GM12878 (cell line): ENCODE results near the gene RPS5.

ENCODE experiments used
- CBX5 ChIP-seq: sonication (generic); IDR thresholded peaks from 2 replicates; pipeline ENCODE4 v1.6.1; 2016; ENCODE audit warnings: low read depth, moderate library complexity, mild to moderate bottlenecking, inconsistent platforms
- EP300 ChIP-seq, 2 experiments: fragments of 150-350 bp in 1 of 2; IDR thresholded peaks; 2 replicates each; pipeline ENCODE4 v1.6.1; 2011 to 2012; ENCODE audit warnings: low read depth in 2 of 2, low read length in 2 of 2, borderline replicate concordance in 1 of 2, improper control_type of control experiment in 1 of 2, inconsistent platforms in 1 of 2; ENCODE audit not compliant: control insufficient read depth in 1 of 2
- POU2F2 ChIP-seq: IDR thresholded peaks from 3 replicates; pipeline ENCODE4 v1.6.1; 2011; ENCODE audit warnings: low read depth, mild to moderate bottlenecking, low read length, borderline replicate concordance
- TF ChIP-seq, protein P1 (sequence below), 3 experiments: IDR thresholded peaks in 2 of 3; conservative IDR thresholded peaks in 1 of 3; 2 replicates each; pipeline ENCODE4 v1.5.1; 2011; ENCODE audit warnings: low read depth in 3 of 3, low read length in 3 of 3, mild to moderate bottlenecking in 3 of 3, control low read depth in 2 of 3, moderate library complexity in 2 of 3, inconsistent platforms in 1 of 3, mixed read lengths in 1 of 3; ENCODE audit not compliant: control insufficient read depth in 2 of 3, insufficient read depth in 1 of 3; ENCODE audit errors: extremely low read depth in 1 of 3

DNA sequence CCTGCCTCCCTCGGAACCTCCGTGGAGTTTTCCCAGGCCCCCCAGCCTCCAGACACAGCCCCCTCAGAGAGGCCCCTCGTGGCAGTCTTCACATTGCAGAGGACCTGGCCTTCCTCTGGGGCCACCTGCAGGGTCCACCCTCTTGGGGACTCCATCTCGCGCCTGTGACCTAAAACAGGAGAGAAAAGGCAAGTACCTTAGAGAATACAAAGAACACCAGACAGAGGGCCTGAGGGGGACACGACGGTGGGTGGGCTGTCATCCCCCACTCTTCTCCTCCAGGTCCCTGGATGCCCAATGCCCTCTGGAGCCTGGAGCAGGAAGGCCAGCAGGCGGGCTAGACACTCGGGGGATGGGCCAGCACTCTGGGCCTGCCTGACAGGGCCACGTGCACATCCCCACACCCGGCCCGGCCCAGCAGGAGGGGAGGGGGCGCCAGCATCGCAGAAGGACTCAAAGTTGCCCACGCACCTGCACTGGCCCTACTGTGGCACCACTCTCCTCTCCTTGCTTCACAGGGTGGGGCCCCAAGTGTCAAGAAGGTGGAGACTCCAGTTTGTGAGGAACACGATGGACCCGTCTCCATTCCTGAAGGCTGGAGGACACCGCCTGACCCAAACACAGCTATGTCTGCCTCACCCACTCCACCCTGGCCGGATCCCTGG is 29.5 kb upstream of the RPS5 start:
- TF ChIP-seq CBX5 (no peak), EP300 (IDR thresholded peaks at IDR 0.05; ENCODE audit: borderline replicate concordance in 1 of 2, control insufficient read depth in 1 of 2, low read depth in 2 of 2, low read length in 2 of 2) (no peak), POU2F2 (no peak)
- TF ChIP-seq, protein P1, sequence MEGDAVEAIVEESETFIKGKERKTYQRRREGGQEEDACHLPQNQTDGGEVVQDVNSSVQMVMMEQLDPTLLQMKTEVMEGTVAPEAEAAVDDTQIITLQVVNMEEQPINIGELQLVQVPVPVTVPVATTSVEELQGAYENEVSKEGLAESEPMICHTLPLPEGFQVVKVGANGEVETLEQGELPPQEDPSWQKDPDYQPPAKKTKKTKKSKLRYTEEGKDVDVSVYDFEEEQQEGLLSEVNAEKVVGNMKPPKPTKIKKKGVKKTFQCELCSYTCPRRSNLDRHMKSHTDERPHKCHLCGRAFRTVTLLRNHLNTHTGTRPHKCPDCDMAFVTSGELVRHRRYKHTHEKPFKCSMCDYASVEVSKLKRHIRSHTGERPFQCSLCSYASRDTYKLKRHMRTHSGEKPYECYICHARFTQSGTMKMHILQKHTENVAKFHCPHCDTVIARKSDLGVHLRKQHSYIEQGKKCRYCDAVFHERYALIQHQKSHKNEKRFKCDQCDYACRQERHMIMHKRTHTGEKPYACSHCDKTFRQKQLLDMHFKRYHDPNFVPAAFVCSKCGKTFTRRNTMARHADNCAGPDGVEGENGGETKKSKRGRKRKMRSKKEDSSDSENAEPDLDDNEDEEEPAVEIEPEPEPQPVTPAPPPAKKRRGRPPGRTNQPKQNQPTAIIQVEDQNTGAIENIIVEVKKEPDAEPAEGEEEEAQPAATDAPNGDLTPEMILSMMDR (IDR thresholded peaks at IDR 0.05 in 2 of 3, conservative IDR thresholded peaks at IDR 0.05 in 1 of 3; ENCODE audit: control insufficient read depth in 2 of 3, extremely low read depth in 1 of 3, insufficient read depth in 1 of 3, low read depth in 3 of 3, low read length in 3 of 3): no peak
